ENCODE data around the gene ZBTB38.

- TF ChIP-seq EZH2 (IDR thresholded peaks at IDR 0.05; ENCODE audit: low read length, unreplicated experiment) (no peak), CTCF (conservative IDR thresholded peaks at IDR 0.05; ENCODE audit: low read depth, low read length) (no peak), EZH2phosphoT487 (IDR thresholded peaks at IDR 0.05; ENCODE audit: borderline replicate concordance, low read length) (no peak)
Observed at GRCh38 chr3:141328286-141329166, 39.8 kb upstream of the ZBTB38 start.
